Gastroesophageal sphincter (tissue), 4 donors: Measurements from ENCODE around the gene EFCAB14. TPM values are rescaled to one million over a fixed set of nuclear protein-coding genes. Genes with fewer than 3 reads are reported as not detected.
A peak's percentile ranks its signal among the peaks of the same experiment; 100 is the strongest.
"Not testable (repeated sequence)": the region's sequence is repeated elsewhere in the genome, so short reads cannot be mapped to it uniquely, and the experiment has no call there.

Experiments used
- ATAC-seq: fragments of 150-250 bp; one replicate; pipeline ENCODE4 v1.9.1; 2016; ENCODE audit warnings: mild to moderate bottlenecking, moderate library complexity
- H3K27ac ChIP-seq, 4 donors: fragments of 200-600 bp; sonication (generic) in 3 of 4; 1 replicate in 3 of 4; 2 replicates in 1 of 4; pipeline ENCODE4 v1.5.1; 2016 to 2019
- H3K27me3 ChIP-seq: fragments of 200-600 bp; sonication (generic); one replicate; pipeline ENCODE4 v1.5.1; 2019
- H3K36me3 ChIP-seq, 2 donors: fragments of 200-600 bp; sonication (generic); one replicate each; pipeline ENCODE4 v1.5.1; 2019; ENCODE audit warnings: control low read depth in 1 of 2
- H3K4me1 ChIP-seq, 3 donors: fragments of 200-600 bp; sonication (generic); 1 replicate in 2 of 3; 2 replicates in 1 of 3; pipeline ENCODE4 v1.5.1; 2016 to 2019; ENCODE audit warnings: control low read depth in 2 of 3
- H3K4me3 ChIP-seq, 2 donors: fragments of 200-600 bp; sonication (generic); one replicate each; pipeline ENCODE4 v1.5.1; 2019; ENCODE audit warnings: mild to moderate bottlenecking in 1 of 2, moderate library complexity in 1 of 2
- H3K9me3 ChIP-seq, 3 donors: fragments of 200-600 bp; sonication (generic); one replicate each; pipeline ENCODE4 v1.5.1; 2017 to 2019; ENCODE audit warnings: control low read depth in 2 of 3
- EP300 ChIP-seq: sonication (generic); formaldehyde crosslinking; IDR thresholded peaks from one replicate; pipeline ENCODE4 v1.6.1; 2017; ENCODE audit warnings: antibody characterized with exemption, mild to moderate bottlenecking
- POLR2A ChIP-seq, 2 donors: fragments of 450-650 bp; IDR thresholded peaks; one replicate each; pipeline ENCODE4 v1.6.1; 2017; ENCODE audit warnings: antibody characterized with exemption in 2 of 2, mild to moderate bottlenecking in 2 of 2, moderate library complexity in 1 of 2
- POLR2AphosphoS5 ChIP-seq: sonication (generic); formaldehyde crosslinking; IDR thresholded peaks from one replicate; pipeline ENCODE4 v1.6.1; 2017; ENCODE audit warnings: antibody characterized with exemption
- WGBS, 2 donors: methylation state at CpG; one replicate each; pipeline ENCODE4 v1.1.5; 2018; ENCODE audit warnings: low coverage in 1 of 2; 5-methylcytosine and 5-hydroxymethylcytosine counted together
- total RNA-seq, 4 donors: library from RNA; depleted of rRNA; stranded (reverse); fragments of >200 nt; gene quantifications; one replicate each; pipeline ENCODE4 v1.1.0, GENCODE V29; 2016
- TF ChIP-seq, protein P1 (sequence below), 4 experiments: fragments of 200-600 bp in 2 of 4; fragments of 450-650 bp in 2 of 4; sonication (generic) in 1 of 4; IDR thresholded peaks; one replicate each; pipeline ENCODE4 v1.5.1; 2017 to 2019; ENCODE audit warnings: antibody characterized with exemption in 4 of 4, mild to moderate bottlenecking in 2 of 4, moderate library complexity in 2 of 4

The EFCAB14 gene
- total RNA-seq, 4 donors from 2014 or later: 109 to 133 (median 116) TPM

DNA sequence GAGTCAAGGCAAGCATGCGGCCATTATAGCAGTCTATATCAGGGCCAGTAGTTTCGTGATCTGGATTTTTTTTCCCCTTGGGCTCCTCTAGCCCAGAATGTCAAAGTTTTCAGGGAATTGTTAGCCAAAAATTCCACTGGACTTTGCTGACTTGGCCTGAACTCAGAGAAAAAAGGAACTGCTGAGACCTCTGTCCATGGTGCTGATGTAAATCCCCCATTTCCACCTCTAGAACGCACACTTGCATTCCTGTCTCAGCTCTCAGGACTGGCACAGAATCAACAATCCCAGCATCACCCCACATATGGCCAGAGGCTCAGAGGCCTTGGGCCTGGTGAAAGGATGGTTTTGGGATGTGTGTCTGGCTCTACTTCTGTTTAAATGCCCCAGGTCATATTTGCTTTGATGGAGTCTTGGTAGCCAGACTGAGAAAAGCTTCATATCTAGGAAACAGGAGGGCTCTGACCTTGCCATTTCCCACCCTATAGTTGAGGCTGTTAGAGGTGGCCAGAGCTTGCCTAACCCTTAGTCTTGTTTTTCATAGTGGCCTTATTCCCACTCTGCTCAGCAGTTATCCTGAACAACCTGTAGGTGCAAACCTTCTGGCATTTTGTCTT, 16.9 kb upstream of the EFCAB14 start:
- Histone ChIP-seq H3K4me1 (no peaks in the 10 kb centered on the region), H3K27me3 (peaks cover 4% of the 10 kb centered on the region), H3K4me3 (no peak overlapping the region), H3K9me3 (peaks cover 0 to 16% (median 0%) of the 10 kb centered on the region in 3 donors), H3K36me3 (no peaks in the 10 kb centered on the region), H3K27ac (no peak overlapping the region)
- TF ChIP-seq, protein P1, sequence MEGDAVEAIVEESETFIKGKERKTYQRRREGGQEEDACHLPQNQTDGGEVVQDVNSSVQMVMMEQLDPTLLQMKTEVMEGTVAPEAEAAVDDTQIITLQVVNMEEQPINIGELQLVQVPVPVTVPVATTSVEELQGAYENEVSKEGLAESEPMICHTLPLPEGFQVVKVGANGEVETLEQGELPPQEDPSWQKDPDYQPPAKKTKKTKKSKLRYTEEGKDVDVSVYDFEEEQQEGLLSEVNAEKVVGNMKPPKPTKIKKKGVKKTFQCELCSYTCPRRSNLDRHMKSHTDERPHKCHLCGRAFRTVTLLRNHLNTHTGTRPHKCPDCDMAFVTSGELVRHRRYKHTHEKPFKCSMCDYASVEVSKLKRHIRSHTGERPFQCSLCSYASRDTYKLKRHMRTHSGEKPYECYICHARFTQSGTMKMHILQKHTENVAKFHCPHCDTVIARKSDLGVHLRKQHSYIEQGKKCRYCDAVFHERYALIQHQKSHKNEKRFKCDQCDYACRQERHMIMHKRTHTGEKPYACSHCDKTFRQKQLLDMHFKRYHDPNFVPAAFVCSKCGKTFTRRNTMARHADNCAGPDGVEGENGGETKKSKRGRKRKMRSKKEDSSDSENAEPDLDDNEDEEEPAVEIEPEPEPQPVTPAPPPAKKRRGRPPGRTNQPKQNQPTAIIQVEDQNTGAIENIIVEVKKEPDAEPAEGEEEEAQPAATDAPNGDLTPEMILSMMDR (IDR thresholded peaks at IDR 0.05): no peak
- TF ChIP-seq POLR2A (IDR thresholded peaks at IDR 0.05): no peak
- TF ChIP-seq POLR2AphosphoS5: no peak
- TF ChIP-seq EP300: no peak
- ATAC-seq: no peak
- whole genome bisulfite sequencing, 2 donors: 0 to 10% methylated on average over 2 of the region's 3 CpGs

GRCh38 chr1:46728327-46728873, 9.5 kb upstream of the EFCAB14 start:
- 43% methylated on average over 1 of the region's 6 CpGs; no CpG with 5 or more reads in 1 of the 2 donors for WGBS, 2 donors
- H3K4me1 ChIP-seq, H3K4me3 ChIP-seq, H3K36me3 ChIP-seq, H3K27ac ChIP-seq, ATAC-seq: not testable (repeated sequence)
- peaks cover 34% of the 10 kb centered on the region for H3K27me3 ChIP-seq
- peaks cover 0 to 14% (median 0%) of the 10 kb centered on the region in 3 donors for H3K9me3 ChIP-seq

DNA sequence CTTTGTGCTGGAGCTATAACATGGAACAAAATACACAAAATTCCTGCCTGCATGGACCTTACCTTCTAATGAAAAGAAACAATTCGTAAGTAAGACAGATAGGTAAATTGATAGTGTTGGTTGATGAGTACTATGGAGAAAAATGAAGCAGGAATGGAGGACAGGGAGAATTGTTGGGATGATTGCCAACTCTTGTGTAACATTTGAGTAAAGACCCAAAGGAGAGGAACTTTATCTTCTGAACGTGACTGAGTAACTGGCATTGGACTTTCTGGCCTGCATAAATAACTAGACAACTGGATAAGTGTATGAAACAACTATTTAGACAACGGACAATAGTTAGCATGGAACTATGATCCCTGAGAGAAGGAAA, 6.8 kb upstream of the EFCAB14 start:
- TF ChIP-seq, protein P1 (IDR thresholded peaks at IDR 0.05): no peak
- TF ChIP-seq POLR2A (IDR thresholded peaks at IDR 0.05): no peak
- Histone ChIP-seq H3K36me3 (no peaks in the 10 kb centered on the region), H3K9me3 (no peaks in the 10 kb centered on the region), H3K4me3 (no peak overlapping the region), H3K4me1 (peaks cover 0 to 8% (median 0%) of the 10 kb centered on the region in 3 donors), H3K27me3 (peaks cover 29% of the 10 kb centered on the region), H3K27ac (no peak overlapping the region)
- 52 to 58% methylated on average over 2 to 3 of the region's 3 CpGs for WGBS, 2 donors
- ATAC-seq: no peak

DNA sequence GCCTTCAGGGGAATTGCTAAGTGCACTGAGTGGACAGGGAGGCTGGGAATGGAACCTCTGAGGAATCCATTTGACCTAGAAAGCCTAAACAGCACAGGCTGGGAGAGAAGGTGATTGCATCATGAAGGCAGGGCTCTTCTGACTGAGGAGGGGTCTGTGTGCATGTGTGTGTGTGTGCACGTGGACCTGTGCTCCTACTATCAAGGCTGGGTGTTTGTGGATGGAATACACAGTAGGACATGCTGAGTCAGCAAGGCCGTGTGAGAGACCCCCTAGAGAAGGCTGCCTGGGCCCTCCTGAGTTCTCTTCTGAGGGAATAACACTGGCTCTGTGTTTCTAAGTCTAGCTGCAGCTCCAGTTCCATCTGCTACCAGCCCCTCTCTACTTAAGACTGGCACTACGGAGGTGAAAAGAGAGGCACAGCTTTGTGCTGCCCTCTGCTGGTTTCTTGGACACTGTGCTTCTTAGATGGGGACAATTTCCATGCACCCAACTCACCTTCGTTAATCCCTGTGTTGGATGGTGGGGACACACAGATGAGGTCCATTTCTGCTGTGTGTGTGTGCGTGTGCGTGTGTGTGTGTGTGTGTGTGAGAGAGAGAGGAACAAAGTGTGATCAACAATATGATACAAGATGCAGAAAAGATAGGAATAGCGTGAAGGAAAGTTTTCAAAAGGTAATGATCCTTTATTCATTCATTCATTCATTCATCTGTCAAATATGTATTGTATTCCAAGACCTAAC, 6.2 kb upstream of the EFCAB14 start:
- 12 to 18% methylated on average over 5 to 6 of the region's 7 CpGs for WGBS, 2 donors
- peak; percentile 89 for ATAC-seq
- peaks cover 0 to 8% (median 0%) of the 10 kb centered on the region in 3 donors for H3K4me1 ChIP-seq
- no peak overlapping the region for H3K4me3 ChIP-seq
- H3K27ac ChIP-seq: no peak overlapping the region
- no peaks in the 10 kb centered on the region for H3K36me3 ChIP-seq
- TF ChIP-seq, protein P1 (IDR thresholded peaks at IDR 0.05): peak; percentile 74 to 90 (median 84)
- TF ChIP-seq EP300: no peak
- no peaks in the 10 kb centered on the region for H3K9me3 ChIP-seq
- peaks cover 28% of the 10 kb centered on the region for H3K27me3 ChIP-seq

GRCh38 chr1:46723901-46724300, 5.0 kb upstream of the EFCAB14 start:
- WGBS, 2 donors: 67% methylated on average over 2 of the region's 4 CpGs; no CpG with 5 or more reads in 1 of the 2 donors
- H3K27ac ChIP-seq: no peak overlapping the region
- TF ChIP-seq, protein P1 (IDR thresholded peaks at IDR 0.05): no peak
- TF ChIP-seq EP300 (no peak), POLR2AphosphoS5 (no peak)
- H3K4me1 ChIP-seq: peaks cover 0 to 16% (median 0%) of the 10 kb centered on the region in 3 donors
- no peaks in the 10 kb centered on the region for H3K36me3 ChIP-seq
- H3K27me3 ChIP-seq: peaks cover 24% of the 10 kb centered on the region
- no peaks in the 10 kb centered on the region for H3K9me3 ChIP-seq
- ATAC-seq: no peak
- no peak overlapping the region for H3K4me3 ChIP-seq
